Glomerular endothelial cell (primary cell): Measurements from ENCODE around the gene AGRN. TPM values are rescaled to one million over a fixed set of nuclear protein-coding genes. Genes with fewer than 3 reads are reported as not detected.
"Not testable (repeated sequence)": the region's sequence is repeated elsewhere in the genome, so short reads cannot be mapped to it uniquely, and the experiment has no call there.

Experiments
- DNase-seq: peaks from one replicate; pipeline ENCODE4 v3.0.0-alpha.2; 2011; ENCODE audit warnings: low read depth, low spot score; ENCODE audit errors: extremely low read depth
- total RNA-seq: library from RNA; depleted of rRNA; stranded (reverse); fragments of >200 nt; gene quantifications from 2 replicates; pipeline ENCODE4 v1.2.3, GENCODE V29; 2015

The AGRN gene
- total RNA-seq, 1 donor from 2014 or later, result 382 TPM

DNA sequence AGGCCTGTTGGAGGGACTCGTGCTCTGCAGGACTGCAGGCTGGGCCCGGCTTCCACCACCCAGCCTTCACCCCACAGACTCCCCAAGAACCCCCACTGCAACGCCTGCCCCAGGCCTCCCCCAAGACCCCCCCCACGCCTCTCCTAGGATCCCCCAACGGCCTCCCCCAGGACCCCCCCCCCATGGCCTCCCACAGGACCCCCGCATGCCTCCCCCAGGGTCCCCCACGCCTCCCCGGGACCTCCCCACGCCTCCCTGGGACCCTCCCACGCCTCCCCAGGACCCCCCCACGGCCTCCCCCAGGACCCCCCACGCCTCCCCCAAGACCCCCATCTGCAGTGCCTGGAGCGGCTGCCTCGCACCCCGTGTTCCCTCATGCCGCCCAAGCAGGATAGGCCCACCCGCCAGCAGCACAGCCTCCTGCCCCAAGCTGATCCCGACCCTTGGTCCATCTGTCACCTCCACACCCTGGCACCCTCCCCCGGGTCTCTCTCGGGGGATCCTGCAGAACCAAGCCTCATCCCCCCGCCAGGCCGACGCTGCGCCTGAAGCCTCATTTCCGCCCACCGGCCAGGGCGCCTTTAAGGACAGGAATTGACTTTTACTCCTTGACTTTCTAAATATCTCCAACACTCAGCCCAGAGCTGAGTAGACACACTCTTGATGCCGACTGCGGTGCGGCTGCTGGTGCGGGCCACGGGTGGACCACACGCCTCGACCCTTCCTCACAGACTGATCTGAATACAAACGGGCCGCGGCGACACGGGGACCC lies 68.3 kb downstream of the AGRN start:
- DNase-seq, result no peak

DNA sequence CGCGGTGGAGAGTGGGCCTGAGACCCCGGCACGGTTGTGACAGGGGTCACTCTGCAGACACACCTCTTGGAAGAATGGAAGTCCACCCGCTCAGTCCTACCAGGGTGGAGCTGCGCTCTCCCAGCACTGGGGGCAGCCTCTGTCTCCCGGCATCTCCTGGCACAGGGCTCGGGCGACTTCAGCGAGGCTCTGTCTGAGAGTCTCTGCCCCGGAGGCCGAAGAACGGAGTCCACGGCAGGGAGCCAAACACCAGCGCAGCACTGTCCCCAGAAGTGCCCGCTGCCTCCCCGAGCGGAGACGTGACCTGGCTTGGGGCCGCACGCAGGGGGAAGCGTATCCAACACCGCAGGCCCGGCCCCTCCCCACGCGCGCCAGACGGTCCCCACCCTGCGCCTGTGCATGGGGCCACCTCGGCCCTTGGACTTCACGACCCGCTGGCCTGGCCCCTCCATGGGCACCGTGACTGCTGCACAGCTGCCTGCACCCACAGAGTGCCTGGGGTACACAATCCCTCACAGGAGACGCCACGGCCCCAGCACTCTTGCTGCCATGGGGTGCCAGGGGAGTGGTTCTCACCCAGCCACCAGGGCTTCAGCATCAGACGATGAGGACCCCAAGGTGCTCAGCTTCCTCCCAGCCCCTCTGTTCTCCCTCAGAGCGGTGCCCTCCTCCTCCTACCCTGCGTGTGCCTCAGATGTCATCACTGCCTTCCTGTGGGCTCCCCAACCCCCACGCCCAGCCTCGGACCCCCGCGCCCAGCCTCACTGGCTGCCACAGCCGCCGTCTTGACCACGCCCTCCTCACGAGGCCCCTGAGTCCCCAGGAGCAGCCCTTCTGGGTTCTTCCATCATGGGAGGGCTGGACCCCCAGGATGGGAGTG lies 69.1 kb downstream of the AGRN start:
- DNase-seq, result no peak

DNA sequence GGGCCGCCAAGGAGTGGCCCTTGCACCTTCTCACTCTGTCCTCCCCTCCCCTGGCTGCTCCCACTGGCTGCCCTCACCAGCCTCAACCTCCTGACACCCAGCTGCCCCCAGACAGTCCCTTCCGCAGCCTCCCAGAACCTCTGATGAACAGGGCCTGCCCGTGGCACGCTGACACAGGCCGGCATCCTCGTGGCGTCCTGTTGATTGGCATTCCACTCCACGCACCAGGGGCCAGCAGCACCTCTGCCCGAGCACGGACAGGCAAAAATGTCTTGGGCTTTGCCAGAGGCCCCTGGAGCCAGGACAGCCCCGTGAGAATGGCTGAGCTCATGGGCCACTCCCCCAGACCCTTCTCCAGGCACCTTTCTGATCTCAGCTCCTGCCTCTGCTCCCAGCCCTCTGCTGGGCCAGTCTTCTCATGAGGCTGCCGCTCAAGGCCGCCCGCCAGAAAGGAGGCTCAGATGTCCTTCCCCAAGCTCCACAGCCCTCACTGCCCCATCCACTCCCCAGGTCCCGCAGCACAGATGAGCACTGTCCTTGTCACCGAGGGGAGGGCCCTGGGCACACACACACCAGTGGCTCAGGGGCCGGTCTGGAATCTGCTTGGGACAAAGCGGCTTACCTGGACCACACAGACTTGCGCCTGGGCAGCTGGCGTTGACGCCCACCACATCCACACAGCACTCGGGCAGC lies 70.0 kb downstream of the AGRN start:
- no peak for DNase-seq

DNA sequence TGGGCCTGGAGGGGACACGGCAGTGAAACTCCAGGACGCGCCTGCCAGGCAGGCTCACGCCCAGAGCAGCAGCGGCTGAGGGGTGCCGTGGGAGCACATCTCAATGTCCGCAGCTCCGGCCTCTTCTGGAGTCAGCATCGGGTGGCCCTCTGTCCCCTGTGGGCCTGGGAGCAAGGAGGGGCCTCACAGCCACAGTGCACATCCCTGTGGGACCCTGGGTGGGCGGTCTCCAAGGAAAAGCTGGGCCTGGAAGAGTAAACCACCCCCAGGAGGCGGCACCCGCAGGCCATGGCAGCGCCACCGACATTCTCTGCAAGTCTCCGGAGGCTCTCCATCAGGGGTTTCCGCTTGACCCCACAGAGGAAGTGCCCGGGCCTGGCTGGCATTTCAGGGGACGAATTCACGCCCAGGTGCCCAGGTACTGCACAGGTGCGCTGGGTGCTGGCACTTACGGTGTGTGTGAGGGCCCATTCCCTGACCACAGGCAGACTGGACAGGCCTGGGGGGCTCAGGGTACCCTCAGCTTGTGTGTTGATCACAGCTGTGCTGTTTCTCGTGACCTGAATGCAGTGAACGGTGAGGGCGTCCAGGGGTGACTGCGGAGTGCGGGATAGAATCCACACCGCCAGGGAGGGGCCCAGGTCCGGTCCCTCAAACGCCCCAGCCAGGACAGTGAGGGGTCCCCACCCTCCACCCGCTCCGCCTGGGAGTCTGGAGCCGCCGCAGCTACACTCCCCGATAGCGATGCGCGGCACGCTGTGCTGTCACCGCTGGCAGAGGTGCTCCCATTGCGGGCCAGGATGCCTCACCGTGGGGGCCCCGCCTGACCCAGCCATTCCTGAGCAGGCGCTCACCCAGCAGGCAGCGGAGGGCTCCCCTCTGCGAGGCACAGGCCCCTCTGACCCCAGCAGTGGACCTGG lies 70.8 kb downstream of the AGRN start:
- no peak for DNase-seq

DNA sequence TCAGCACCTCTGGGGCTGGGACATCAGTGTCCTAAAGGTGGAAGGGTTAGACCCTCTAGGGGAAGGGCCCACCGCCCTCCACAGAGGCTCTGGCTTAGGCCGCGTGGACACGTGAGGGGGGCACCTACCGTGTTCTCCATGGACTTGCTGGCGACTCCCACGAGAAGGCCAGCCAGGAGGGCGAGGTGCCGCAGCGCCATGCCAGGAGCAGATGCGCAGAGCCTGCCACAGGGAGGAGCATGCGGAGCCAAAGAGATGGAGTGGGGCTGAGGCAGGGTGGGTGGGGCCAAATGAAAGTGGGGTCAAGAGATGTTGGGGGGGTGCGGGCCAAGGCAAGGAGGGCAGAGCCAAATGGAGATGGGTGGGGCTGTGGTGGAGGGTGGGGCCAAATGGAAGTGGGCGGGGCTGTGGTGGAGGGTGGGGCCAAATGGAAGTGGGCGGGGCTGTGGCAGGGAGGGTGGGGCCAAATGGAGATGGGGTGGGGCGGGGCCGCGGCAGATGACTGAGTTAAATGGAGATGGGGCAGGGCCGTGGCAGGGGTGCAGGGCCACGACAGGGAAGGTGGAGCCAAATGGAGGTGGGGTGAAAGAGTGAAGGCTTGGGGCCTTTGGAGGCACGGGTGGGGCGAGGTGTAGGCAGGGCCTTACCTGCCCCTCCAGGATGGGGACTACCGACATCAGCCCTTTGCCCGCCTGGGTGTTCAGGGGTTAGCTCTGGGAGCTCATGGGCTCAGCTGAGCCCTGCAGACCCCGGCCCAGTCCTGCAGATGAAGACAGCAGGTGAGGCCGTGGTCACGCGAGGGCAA lies 71.6 kb downstream of the AGRN start:
- no peak for DNase-seq

DNA sequence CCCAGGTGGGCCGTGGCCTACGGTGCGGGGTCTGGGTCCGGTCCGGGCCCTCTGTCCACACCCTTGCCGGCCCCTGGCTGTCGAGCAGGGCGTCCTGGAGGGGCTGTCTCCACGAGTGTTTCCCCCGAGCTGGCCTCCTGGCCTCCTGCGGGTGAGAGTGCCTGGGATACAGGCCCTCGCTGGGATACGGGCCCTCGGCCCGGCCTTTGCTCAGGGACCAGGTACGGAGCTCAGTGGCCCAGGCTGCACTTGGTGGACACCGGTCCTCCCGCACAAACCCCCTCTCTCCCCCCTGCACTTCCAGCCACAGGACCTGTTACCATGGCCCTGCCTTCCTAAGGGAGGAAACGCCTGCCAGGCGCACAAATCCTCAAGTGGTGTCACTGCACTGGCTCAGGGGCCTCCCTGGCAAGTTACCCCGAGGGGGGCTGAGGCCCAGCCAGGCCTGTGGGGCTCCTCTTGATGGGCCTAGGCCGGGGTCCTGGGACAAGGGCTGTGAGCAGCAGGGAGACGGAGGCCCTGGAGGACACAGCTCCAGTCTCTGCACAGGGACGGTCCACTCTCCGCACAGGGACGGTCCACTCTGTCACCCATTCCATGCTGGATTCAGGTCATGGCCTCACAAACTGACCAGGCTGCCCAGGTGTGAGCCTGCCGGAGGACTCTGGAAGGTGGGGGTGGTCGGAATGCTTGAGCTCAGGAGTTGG lies 72.4 kb downstream of the AGRN start:
- no peak for DNase-seq

DNA sequence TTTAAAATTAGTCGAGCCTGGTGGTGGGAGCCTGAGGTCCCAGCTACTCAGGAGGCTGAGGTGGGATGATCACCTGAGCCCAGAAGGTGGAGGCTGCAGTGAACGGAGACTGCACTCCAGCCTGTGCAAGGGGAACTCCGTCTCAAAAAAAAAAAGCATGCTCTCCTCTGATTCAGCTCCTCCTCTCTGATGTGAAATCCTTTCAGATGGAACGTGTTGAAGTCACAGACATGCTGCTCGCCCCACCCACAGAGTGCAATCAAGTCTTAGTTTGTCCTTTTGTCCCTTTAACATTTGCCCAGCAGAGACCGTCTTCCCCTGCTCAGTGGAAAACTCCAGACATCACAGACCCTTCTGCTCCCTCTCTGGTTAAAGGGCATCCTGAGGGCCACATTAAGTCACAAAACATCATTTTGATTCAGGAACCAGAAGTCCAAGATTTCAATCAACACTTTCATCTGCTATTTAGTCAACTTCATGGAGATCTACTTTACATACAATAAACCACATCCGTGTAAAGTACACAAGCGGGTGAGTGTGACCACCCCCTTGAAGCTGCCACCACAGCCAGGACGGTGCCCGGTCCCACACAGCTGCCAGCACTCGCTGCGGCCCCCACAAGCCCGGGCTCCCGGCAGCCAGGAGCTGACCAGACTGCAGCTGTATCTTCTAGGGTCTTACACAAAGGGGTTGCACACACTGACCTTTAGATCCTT lies 73.1 kb downstream of the AGRN start:
- DNase-seq, result no peak

DNA sequence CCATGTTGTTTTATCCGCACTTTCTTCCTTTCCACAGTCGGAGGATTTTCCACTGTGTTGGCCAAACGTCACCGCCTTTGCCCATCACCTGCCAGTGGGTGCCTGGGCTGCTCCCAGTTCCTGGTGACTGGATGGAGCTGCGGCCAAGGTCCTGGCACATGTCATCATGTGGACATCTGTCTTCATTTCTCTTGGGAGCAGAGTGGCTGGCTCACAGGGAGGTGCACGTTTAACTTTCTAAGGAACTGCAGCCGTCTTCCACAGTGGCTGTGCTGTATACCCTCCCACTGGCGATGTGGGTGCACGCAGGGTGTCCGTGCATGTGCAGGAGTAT lies 73.7 kb downstream of the AGRN start:
- no peak for DNase-seq

DNA sequence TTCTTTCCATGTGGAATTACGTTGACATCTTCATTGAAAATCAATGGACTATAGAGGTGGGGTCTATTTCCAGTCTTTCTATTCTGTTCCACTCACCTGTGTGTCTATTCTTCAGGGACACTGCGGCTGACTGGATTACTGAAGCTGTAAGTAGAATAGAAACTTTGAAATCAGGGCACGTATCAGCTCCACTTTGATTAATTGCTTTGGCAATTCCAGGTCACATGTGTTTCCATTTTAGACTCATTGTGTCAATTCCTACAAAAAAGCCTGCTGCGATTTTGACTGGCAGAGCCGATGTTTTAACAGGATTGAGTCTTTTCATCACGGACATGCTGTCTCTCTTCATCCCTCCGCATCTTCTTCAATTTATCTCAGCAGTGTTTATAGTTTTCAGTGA lies 75.1 kb downstream of the AGRN start:
- no peak for DNase-seq

DNA sequence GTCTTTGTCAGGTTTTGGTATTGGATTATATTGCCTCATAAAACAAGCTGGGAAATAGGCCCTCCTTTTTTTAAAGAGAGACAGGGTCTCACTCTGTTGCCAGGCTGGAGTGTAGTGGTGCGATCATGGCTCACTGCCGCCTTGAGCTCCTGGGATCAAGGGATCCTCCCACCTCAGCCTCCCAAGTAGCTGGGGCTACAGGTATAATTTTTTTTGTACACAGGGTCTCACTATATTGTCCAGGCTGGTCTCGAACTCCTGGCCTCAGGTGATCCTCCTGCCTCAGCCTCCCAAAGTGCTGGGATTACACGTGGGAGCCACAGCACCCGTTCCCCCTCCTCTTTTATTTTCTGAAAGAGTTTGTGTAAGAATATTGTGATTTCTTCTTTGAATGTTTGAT lies 76.2 kb downstream of the AGRN start:
- DNase-seq, result not testable (repeated sequence)

DNA sequence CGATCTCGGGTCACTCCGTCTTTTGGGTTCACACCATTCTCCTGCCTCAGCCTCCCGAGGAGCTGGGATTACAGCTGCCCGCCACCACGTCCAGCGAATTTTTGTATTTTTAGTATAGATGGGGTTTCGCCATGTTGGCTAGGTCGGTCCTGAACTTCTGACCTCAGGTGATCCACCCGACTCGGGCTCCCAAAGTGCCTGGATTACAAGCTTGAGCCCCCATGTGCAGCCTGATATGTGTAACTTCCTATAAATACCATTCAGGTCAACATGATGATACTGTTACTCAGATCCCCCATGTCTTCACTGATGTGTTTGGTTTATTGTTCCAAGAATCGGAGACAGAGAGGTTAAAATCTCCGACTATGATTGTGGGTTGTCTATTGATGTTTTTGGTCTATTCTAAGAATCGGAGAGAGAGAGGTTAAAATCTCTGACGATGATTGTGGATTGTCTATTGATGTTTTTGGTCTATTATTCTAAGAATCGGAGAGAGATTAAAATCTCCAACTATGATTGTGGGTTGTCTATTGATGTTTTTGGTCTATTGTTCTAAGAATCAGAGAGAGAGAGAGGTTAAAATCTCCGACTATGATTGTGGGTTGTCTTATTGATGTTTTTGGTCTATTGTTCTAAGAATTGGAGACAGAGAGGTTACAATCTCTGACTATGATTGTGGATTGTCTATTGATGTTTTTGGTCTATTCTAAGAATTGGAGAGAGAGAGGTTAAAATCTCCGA lies 78.9 kb downstream of the AGRN start:
- no peak for DNase-seq

DNA sequence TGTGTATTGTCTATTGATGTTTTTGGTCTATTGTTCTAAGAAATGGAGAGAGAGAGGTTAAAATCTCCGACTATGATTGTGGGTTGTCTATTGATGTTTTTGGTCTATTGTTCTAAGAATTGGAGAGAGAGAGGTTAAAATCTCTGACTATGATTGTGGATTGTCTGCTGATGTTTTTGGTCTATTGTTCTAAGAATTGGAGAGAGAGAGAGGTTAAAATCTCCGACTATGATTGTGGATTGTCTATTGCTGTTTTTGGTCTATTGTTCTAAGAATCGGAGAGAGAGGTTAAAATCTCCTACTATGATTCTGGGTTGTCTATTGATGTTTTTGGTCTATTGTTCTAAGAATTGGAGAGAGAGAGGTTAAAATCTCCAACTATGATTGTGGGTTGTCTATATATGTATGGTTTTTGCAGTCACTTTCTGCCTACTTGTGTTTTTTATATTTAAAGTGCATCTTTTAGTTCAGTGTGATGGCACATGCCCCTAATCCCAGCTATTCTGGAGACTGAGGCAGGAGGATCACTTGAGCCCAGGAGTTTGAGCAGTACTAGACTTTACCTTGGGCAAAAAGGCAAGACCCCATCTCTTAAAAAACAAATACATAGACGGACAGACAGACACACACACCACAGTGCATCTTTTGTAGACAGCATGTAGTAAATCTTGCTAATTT lies 79.7 kb downstream of the AGRN start:
- no peak for DNase-seq

DNA sequence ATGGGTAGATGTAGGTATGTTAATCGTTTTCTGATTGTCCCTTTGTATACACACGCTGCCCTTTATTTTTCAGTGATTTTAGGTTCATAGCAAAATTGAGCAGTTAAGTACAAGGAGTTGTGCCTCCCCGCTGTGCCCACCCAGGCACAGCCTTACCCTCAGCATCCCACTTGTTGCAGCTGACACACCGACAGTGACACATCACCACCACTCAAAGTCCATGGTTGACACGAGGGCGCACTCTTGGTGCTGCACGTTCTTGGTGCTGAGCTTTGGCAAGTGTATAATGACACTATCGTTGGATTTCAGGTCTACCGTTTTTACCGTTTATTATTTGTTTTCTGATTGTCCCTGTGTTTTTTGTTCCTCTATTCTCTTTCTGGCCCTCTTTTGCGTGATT lies 80.4 kb downstream of the AGRN start:
- no peak for DNase-seq

DNA sequence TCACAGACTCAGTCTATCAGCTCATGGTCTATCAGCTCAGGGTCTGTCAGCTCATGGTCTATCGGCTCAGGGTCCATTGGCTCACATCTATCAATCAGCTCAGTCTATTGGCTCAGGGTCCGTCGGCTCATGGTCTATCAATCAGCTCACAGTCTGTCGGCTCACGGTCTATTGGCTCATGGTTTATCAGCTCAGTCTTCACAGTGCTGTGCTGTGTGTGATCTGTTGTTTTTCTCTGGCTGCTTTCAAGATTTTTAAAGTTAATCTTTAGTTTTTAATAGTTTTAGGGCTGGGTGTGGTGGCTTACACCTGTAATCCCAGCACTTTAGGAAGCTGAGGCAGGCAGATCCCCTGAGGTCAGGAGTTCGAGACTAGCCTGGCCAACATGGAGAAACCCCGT lies 81.6 kb downstream of the AGRN start:
- no peak for DNase-seq

DNA sequence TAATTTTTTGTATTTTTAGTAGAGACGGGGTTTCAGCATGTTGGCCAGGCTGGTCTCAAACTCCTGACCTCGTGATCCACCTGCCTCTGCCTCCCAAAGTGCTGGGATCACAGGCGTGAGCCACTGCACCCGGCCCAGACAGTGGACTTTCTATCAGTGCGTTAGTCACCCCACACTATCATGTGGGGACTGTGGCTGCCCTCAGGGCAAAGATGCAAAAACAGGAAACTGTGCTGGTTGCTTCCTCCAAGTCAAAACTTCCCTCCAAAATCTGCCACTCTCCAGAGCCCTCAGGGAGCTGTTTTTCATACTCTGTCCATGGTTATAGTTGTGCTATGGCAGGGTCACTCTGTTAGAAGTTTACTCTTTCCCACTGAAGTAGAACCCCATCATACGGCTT lies 84.2 kb downstream of the AGRN start:
- not testable (repeated sequence) for DNase-seq
